H1 (cell line): Measurements from ENCODE around the gene INPPL1. TPM values are rescaled to one million over a fixed set of nuclear protein-coding genes. Genes with fewer than 3 reads are reported as not detected.
A peak's percentile ranks its signal among the peaks of the same experiment; 100 is the strongest.

Experiments
- CTCF ChIA-PET: fragments of 300-600 bp; sonication (Branson Sonifier 250); formaldehyde crosslinking; loops from one replicate; lab custom pipeline; 2021; ENCODE audit not compliant: partially characterized antibody; lab: Charles Lee
- POLR2A ChIA-PET: fragments of 300-600 bp; sonication (Branson Sonifier 250); formaldehyde crosslinking; loops from one replicate; lab custom pipeline; 2021; ENCODE audit warnings: inconsistent platforms; ENCODE audit not compliant: partially characterized antibody; lab: Charles Lee
- DNase-seq, 2 experiments: peaks; one replicate each; pipeline versions ENCODE4 v3.0.0 to v3.0.0-alpha.2; 2010 to 2022; ENCODE audit warnings: low spot score in 2 of 2, low read depth in 1 of 2, mixed read lengths in 1 of 2
- FAIRE-seq: peaks from 2 replicates; lab custom pipeline; 2011; peaks lifted over from hg19 to GRCh38; lab: Jason Lieb, UNC
- H2AFZ ChIP-seq: 2 replicates; pipeline ENCODE4 v1.8.1; 2012; ENCODE audit warnings: low read length, inconsistent platforms
- H2AK5ac ChIP-seq: 2 replicates; pipeline ENCODE4 v1.6.1; 2013; ENCODE audit warnings: low read depth, low read length
- H2BK120ac ChIP-seq: replicated peaks from 2 replicates; pipeline ENCODE3; 2013; ENCODE audit warnings: low read depth, low read length, inconsistent platforms
- H2BK12ac ChIP-seq: 2 replicates; pipeline ENCODE4 v1.6.1; 2013; ENCODE audit warnings: low read depth, low read length
- H2BK15ac ChIP-seq: 2 replicates; pipeline ENCODE4 v1.6.1; 2013; ENCODE audit warnings: low read length
- H2BK20ac ChIP-seq: 2 replicates; pipeline ENCODE4 v1.6.1; 2013; ENCODE audit warnings: low read length
- H2BK5ac ChIP-seq: 2 replicates; pipeline ENCODE4 v1.6.1; 2013; ENCODE audit warnings: low read depth, low read length
- H3K14ac ChIP-seq: 2 replicates; pipeline ENCODE4 v1.6.1; 2013; ENCODE audit warnings: inconsistent platforms; ENCODE audit not compliant: insufficient read length
- H3K18ac ChIP-seq: 2 replicates; pipeline ENCODE4 v1.6.1; 2013; ENCODE audit warnings: low read length; ENCODE audit errors: extremely low read depth
- H3K23ac ChIP-seq: 2 replicates; pipeline ENCODE4 v1.6.1; 2013; ENCODE audit warnings: inconsistent platforms; ENCODE audit not compliant: insufficient read length
- H3K23me2 ChIP-seq: 2 replicates; pipeline ENCODE4 v1.6.1; 2013; ENCODE audit warnings: low read depth, low read length
- H3K27ac ChIP-seq: 2 replicates; pipeline ENCODE4 v1.6.1; 2011; ENCODE audit warnings: low read depth, low read length, inconsistent platforms
- H3K27me3 ChIP-seq, 4 experiments: replicated peaks in 1 of 4; 1 replicate in 1 of 4; 2 replicates in 3 of 4; pipeline versions ENCODE4 v1.6.1 to v1.8.1; 2011 to 2013; ENCODE audit warnings: low read length in 3 of 4, mild to moderate bottlenecking in 3 of 4, inconsistent platforms in 2 of 4, mixed read lengths in 2 of 4, moderate library complexity in 1 of 4; ENCODE audit not compliant: control insufficient read depth in 3 of 4, insufficient read depth in 3 of 4; ENCODE audit errors: extremely low read depth in 1 of 4
- H3K36me3 ChIP-seq, 4 experiments: 2 replicates each; pipeline versions ENCODE4 v1.6.1 to v1.8.1; 2011 to 2013; ENCODE audit warnings: mild to moderate bottlenecking in 4 of 4, low read length in 3 of 4, moderate library complexity in 2 of 4, control low read depth in 1 of 4, inconsistent platforms in 1 of 4; ENCODE audit not compliant: insufficient read depth in 4 of 4, control insufficient read depth in 2 of 4
- H3K4ac ChIP-seq: replicated peaks from 2 replicates; pipeline ENCODE3; 2013; ENCODE audit warnings: low read length, low read depth, mixed read lengths, inconsistent platforms; ENCODE audit not compliant: insufficient read length
- H3K4me1 ChIP-seq, 4 experiments: replicated peaks in 1 of 4; 1 replicate in 1 of 4; 2 replicates in 3 of 4; pipeline versions ENCODE4 v1.6.1 to v1.8.1; 2011 to 2013; ENCODE audit warnings: low read length in 3 of 4, inconsistent platforms in 2 of 4, mixed read lengths in 1 of 4; ENCODE audit not compliant: insufficient read depth in 4 of 4, control insufficient read depth in 3 of 4
- H3K4me2 ChIP-seq, 2 experiments: 2 replicates each; pipeline versions ENCODE4 v1.6.1 to v1.8.1; 2011 to 2013; ENCODE audit warnings: low read depth in 2 of 2, low read length in 2 of 2, control low read depth in 1 of 2, inconsistent platforms in 1 of 2, mild to moderate bottlenecking in 1 of 2; ENCODE audit not compliant: insufficient read depth in 1 of 2
- H3K4me3 ChIP-seq, 4 experiments: fragments of 200-600, 300-600 bp in 1 of 4; sonication (generic), shearing (Covaris generic), sonication (Bioruptor Twin) in 1 of 4; 2 replicates each; pipeline versions ENCODE4 v1.5.1 to v1.8.1; 2011 to 2016; ENCODE audit warnings: low read length in 4 of 4, low read depth in 3 of 4, control low read depth in 2 of 4, inconsistent platforms in 2 of 4, mild to moderate bottlenecking in 2 of 4, mixed read lengths in 1 of 4, moderate library complexity in 1 of 4; ENCODE audit not compliant: insufficient read depth in 2 of 4; ENCODE audit errors: extremely low read depth in 1 of 4
- H3K56ac ChIP-seq: replicated peaks from 2 replicates; pipeline ENCODE3; 2013; ENCODE audit warnings: low read depth, mild to moderate bottlenecking, mixed read lengths, low read length, inconsistent platforms; ENCODE audit not compliant: insufficient read length
- H3K79me1 ChIP-seq: 2 replicates; pipeline ENCODE4 v1.6.1; 2013; ENCODE audit warnings: low read depth, low read length, control low read depth
- H3K79me2 ChIP-seq, 2 experiments: 2 replicates each; pipeline versions ENCODE4 v1.6.1 to v1.8.1; 2012 to 2013; ENCODE audit warnings: low read length in 2 of 2, mild to moderate bottlenecking in 2 of 2, inconsistent platforms in 1 of 2; ENCODE audit not compliant: insufficient read depth in 2 of 2, control insufficient read depth in 1 of 2
- H3K9ac ChIP-seq, 4 experiments: replicated peaks in 1 of 4; 1 replicate in 1 of 4; 2 replicates in 3 of 4; pipeline versions ENCODE4 v1.6.1 to v1.8.1; 2011 to 2013; ENCODE audit warnings: low read depth in 3 of 4, low read length in 3 of 4, control low read depth in 2 of 4, mild to moderate bottlenecking in 2 of 4, moderate library complexity in 2 of 4, inconsistent platforms in 1 of 4; ENCODE audit errors: extremely low read depth in 1 of 4
- H3K9me3 ChIP-seq, 2 experiments: 2 replicates each; pipeline versions ENCODE4 v1.6.1 to v1.8.1; 2012 to 2013; ENCODE audit warnings: mild to moderate bottlenecking in 2 of 2, moderate library complexity in 2 of 2, control low read depth in 1 of 2, inconsistent platforms in 1 of 2, low read depth in 1 of 2, low read length in 1 of 2, mixed read lengths in 1 of 2; ENCODE audit not compliant: insufficient read depth in 2 of 2
- H4K20me1 ChIP-seq, 2 experiments: replicated peaks in 1 of 2; 2 replicates each; pipeline versions ENCODE3 to v1.8.1; 2011 to 2013; ENCODE audit warnings: inconsistent platforms in 2 of 2, low read length in 2 of 2, mild to moderate bottlenecking in 1 of 2; ENCODE audit not compliant: insufficient read depth in 2 of 2, control insufficient read depth in 1 of 2
- H4K5ac ChIP-seq: 2 replicates; pipeline ENCODE4 v1.6.1; 2013; ENCODE audit warnings: low read length, low read depth, mixed read lengths, inconsistent platforms; ENCODE audit not compliant: insufficient read length
- H4K8ac ChIP-seq: 2 replicates; pipeline ENCODE4 v1.8.0; 2013; ENCODE audit warnings: mild to moderate bottlenecking, moderate library complexity, low read length, inconsistent platforms; ENCODE audit not compliant: insufficient read depth; ENCODE audit errors: extremely low read depth
- H4K91ac ChIP-seq: replicated peaks from 2 replicates; pipeline ENCODE3; 2013; ENCODE audit warnings: low read length, mixed read lengths, inconsistent platforms; ENCODE audit not compliant: insufficient read length
- ASH2L ChIP-seq: fragments of 200-600, 300-600 bp; sonication (generic); IDR thresholded peaks from one replicate; pipeline ENCODE4 v1.7.1; 2017; ENCODE audit warnings: low read length
- FOSL1 ChIP-seq: IDR thresholded peaks from 2 replicates; pipeline ENCODE4 v1.6.1; 2011; ENCODE audit warnings: mild to moderate bottlenecking, low read depth, low read length, moderate library complexity; ENCODE audit not compliant: insufficient read depth
- HDAC2 ChIP-seq, 2 experiments: fragments of 300-600 bp in 1 of 2; sonication (generic) in 1 of 2; IDR thresholded peaks; 2 replicates each; pipeline ENCODE4 v1.6.1; 2011 to 2012; ENCODE audit warnings: low read depth in 2 of 2, low read length in 2 of 2, mild to moderate bottlenecking in 2 of 2, moderate library complexity in 2 of 2, borderline replicate concordance in 1 of 2, inconsistent platforms in 1 of 2
- JUND ChIP-seq: IDR thresholded peaks from 2 replicates; pipeline ENCODE4 v1.6.1; 2011; ENCODE audit warnings: mild to moderate bottlenecking, improper control_type of control experiment, low read length
- POLR2A ChIP-seq, 2 experiments: IDR thresholded peaks; 1 replicate in 1 of 2; 2 replicates in 1 of 2; pipeline ENCODE4 v1.6.1; 2011; ENCODE audit warnings: low read depth in 2 of 2, low read length in 2 of 2, mild to moderate bottlenecking in 2 of 2; ENCODE audit errors: control extremely low read depth in 1 of 2
- RAD21 ChIP-seq, 2 experiments: IDR thresholded peaks in 1 of 2; conservative IDR thresholded peaks in 1 of 2; 2 replicates each; pipeline ENCODE4 v1.6.1; 2011; ENCODE audit warnings: low read depth in 2 of 2, low read length in 2 of 2, improper control_type of control experiment in 1 of 2, inconsistent platforms in 1 of 2, mild to moderate bottlenecking in 1 of 2, moderate library complexity in 1 of 2
- TAF1 ChIP-seq: IDR thresholded peaks from 2 replicates; pipeline ENCODE4 v1.6.1; 2011; ENCODE audit warnings: mild to moderate bottlenecking, low read depth, low read length
- polyA plus RNA-seq, 7 experiments: library from polyadenylated mRNA; depleted of rRNA in 3 of 7; stranded (reverse) in 5 of 7; unstranded in 2 of 7; fragments of >200 nt in 5 of 7; fragments of 200-250 nt in 2 of 7; gene quantifications; 1 replicate in 5 of 7; 2 replicates in 1 of 7; 4 replicates in 1 of 7; pipeline versions ENCODE4 v1.2.1 to v1.2.3, GENCODE V29; 2011 to 2013; ENCODE audit warnings: missing spikeins in 2 of 7, mixed read lengths in 2 of 7
- total RNA-seq: library from RNA; stranded (reverse); fragmentation: NEBNext Ultra II Directional; extraction: Animal tissue kit (Norgen Biotek cat#: 25700); gene quantifications from 2 replicates; pipeline ENCODE4 v1.2.1, GENCODE V29; 2021
- TF ChIP-seq, protein P1 (sequence below): IDR thresholded peaks from 2 replicates; pipeline ENCODE4 v1.6.1; 2012; ENCODE audit warnings: inconsistent platforms

INPPL1 gene
- total and polyA plus RNA-seq, 2 of the 8 experiments (the other 6 are each of a cell fraction or from before 2014, with no cell fraction given): 54.5 to 79.5 TPM

DNA sequence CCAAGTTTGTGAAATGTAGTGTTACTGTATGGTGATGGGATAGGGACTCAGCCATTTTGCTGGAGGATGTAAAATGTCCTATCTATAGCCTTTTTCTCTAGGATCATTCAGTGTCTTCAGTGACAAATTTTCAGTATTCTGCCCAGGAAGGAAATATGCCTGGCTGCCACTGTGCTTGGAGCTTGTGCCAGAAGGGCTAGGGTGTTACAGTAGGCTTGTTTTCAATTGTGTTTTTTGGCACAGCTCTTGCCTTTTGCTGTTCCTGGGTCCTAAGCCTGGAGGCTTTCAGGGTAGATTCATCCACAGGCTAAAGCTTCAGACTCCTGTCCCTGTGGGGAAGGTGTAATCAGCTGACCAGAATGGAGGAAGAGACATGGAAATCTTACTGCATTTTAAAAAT is 41.4 kb downstream of the INPPL1 start:
- H3K4ac ChIP-seq: no peak overlapping the region
- ChIA-PET POLR2A (interaction anchor here (1.1 kb wide), 1 partner anchor 153 kb away, joined by 4 read pairs; no protein-coding TSS in a partner anchor), CTCF (interaction anchor here (0.5 to 1.8 kb wide), 4 partner anchors 26 to 154 kb away, joined by 3 to 5 read pairs (median 4); no protein-coding TSS in a partner anchor)
- H2AFZ ChIP-seq: peak overlapping the region; percentile 15; the same call in 1 of the 2 replicates
- no peak overlapping the region for H3K9ac ChIP-seq
- no peak overlapping the region for H3K56ac ChIP-seq
- H3K79me1 ChIP-seq: no peaks in the 10 kb centered on the region
- no peaks in the 10 kb centered on the region for H3K36me3 ChIP-seq
- no peaks in the 10 kb centered on the region for H3K79me2 ChIP-seq
- H3K23me2 ChIP-seq: no peaks in the 10 kb centered on the region
- H3K14ac ChIP-seq: no peak overlapping the region
- no peak overlapping the region for H3K23ac ChIP-seq
- no peak overlapping the region for H2BK20ac ChIP-seq
- DNase-seq: no peak
- H2AK5ac ChIP-seq: no peak overlapping the region
- H2BK120ac ChIP-seq: no peak overlapping the region
- no peaks in the 10 kb centered on the region for H3K9me3 ChIP-seq
- H3K18ac ChIP-seq: no peak overlapping the region
- H4K5ac ChIP-seq: no peak overlapping the region
- no peak overlapping the region for H2BK12ac ChIP-seq
- H3K27ac ChIP-seq: no peak overlapping the region
- no peak overlapping the region for H4K91ac ChIP-seq
- H4K20me1 ChIP-seq: no peaks in the 10 kb centered on the region
- H2BK15ac ChIP-seq: no peak overlapping the region
- no peak overlapping the region for H4K8ac ChIP-seq
- H3K4me3 ChIP-seq: no peak overlapping the region
- no peaks in the 10 kb centered on the region; a peak in 1 of 7 replicates for H3K27me3 ChIP-seq
- H2BK5ac ChIP-seq: no peak overlapping the region
- FAIRE-seq: no peak
- no peak overlapping the region for H3K4me2 ChIP-seq
- H3K4me1 ChIP-seq: no peaks in the 10 kb centered on the region
- TF ChIP-seq TAF1: no peak
- no peak for TF ChIP-seq JUND
- no peak for TF ChIP-seq HDAC2 (IDR thresholded peaks at IDR 0.05; ENCODE audit: borderline replicate concordance in 1 of 2, low read depth in 2 of 2, low read length in 2 of 2)
- no peak for TF ChIP-seq FOSL1
- no peak for TF ChIP-seq POLR2A (IDR thresholded peaks at IDR 0.05; ENCODE audit: control extremely low read depth in 1 of 2, low read depth in 2 of 2, low read length in 2 of 2)
- no peak for TF ChIP-seq RAD21 (IDR thresholded peaks at IDR 0.05 in 1 of 2, conservative IDR thresholded peaks at IDR 0.05 in 1 of 2; ENCODE audit: low read depth in 2 of 2, low read length in 2 of 2)
- TF ChIP-seq, protein P1, sequence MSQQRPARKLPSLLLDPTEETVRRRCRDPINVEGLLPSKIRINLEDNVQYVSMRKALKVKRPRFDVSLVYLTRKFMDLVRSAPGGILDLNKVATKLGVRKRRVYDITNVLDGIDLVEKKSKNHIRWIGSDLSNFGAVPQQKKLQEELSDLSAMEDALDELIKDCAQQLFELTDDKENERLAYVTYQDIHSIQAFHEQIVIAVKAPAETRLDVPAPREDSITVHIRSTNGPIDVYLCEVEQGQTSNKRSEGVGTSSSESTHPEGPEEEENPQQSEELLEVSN: no peak
- TF ChIP-seq ASH2L: no peak
